Measurements from ENCODE around the gene ABR. TPM values are rescaled to one million over a fixed set of nuclear protein-coding genes. Genes with fewer than 3 reads are reported as not detected.

The ABR gene
- total RNA-seq, 2 donors from 2014 or later: 79.1 to 80.5 TPM

GRCh38 chr17:992933-993332, 186.8 kb downstream of the ABR start:
- Mint-ChIP-seq H3K9me3 (peaks cover 13% of the 10 kb centered on the region), H3K4me3 (no peak overlapping the region)
- DNase-seq (ENCODE audit: low spot score): no peak

GRCh38 chr17:988561-988960, 191.2 kb downstream of the ABR start:
- no peak for ATAC-seq
- Mint-ChIP-seq H3K4me3 (no peak overlapping the region), H3K9me3 (peaks cover 6% of the 10 kb centered on the region), H3K36me3 (peaks cover 4% of the 10 kb centered on the region), H3K27ac (no peak overlapping the region), H3K4me1 (ENCODE audit: low read depth in 2 of 2) (no peaks in the 10 kb centered on the region), H3K27me3 (no peaks in the 10 kb centered on the region)
- no peak for DNase-seq (ENCODE audit: low spot score)

More at GRCh38 chr17:992933-993332, 186.8 kb downstream of the ABR start:
- Mint-ChIP-seq H3K27me3 (no peaks in the 10 kb centered on the region), H3K27ac (no peak overlapping the region), H3K36me3 (peaks cover 13% of the 10 kb centered on the region), H3K4me1 (ENCODE audit: low read depth in 2 of 2) (peaks cover 7 to 10% of the 10 kb centered on the region in 2 donors)
- ATAC-seq: no peak

- ATAC-seq: no peak
- no peak for DNase-seq (ENCODE audit: low spot score)
- Mint-ChIP-seq H3K9me3 (no peaks in the 10 kb centered on the region), H3K27ac (no peak overlapping the region), H3K36me3 (no peaks in the 10 kb centered on the region), H3K4me3 (no peak overlapping the region), H3K4me1 (ENCODE audit: low read depth in 2 of 2) (no peaks in the 10 kb centered on the region), H3K27me3 (no peaks in the 10 kb centered on the region)
Observed at GRCh38 chr17:987931-988330, 191.8 kb downstream of the ABR start.

GRCh38 chr17:986322-986929, 193.4 kb downstream of the ABR start:
- Mint-ChIP-seq H3K4me3 (no peak overlapping the region), H3K27me3 (no peaks in the 10 kb centered on the region), H3K4me1 (ENCODE audit: low read depth in 2 of 2) (no peaks in the 10 kb centered on the region), H3K36me3 (no peaks in the 10 kb centered on the region), H3K27ac (no peak overlapping the region), H3K9me3 (no peaks in the 10 kb centered on the region)
- DNase-seq (ENCODE audit: low spot score): no peak
- no peak for ATAC-seq

- H3K4me1 Mint-ChIP-seq (ENCODE audit: low read depth in 2 of 2): peaks cover 4 to 11% of the 10 kb centered on the region in 2 donors
- H3K27ac Mint-ChIP-seq: no peak overlapping the region
Observed at GRCh38 chr17:983921-984320, 195.9 kb downstream of the ABR start.

GRCh38 chr17:981292-981658, 198.5 kb downstream of the ABR start:
- ATAC-seq (no peak), DNase-seq (ENCODE audit: low spot score) (no peak)
- Mint-ChIP-seq H3K36me3 (no peaks in the 10 kb centered on the region), H3K4me1 (ENCODE audit: low read depth in 2 of 2) (peaks cover 8 to 16% of the 10 kb centered on the region in 2 donors), H3K27ac (no peak overlapping the region), H3K9me3 (no peaks in the 10 kb centered on the region), H3K4me3 (peak overlapping the region; percentile 63), H3K27me3 (peaks cover 11 to 20% of the 10 kb centered on the region in 2 donors)

More at GRCh38 chr17:983921-984320, 195.9 kb downstream of the ABR start:
- H3K9me3 Mint-ChIP-seq: no peaks in the 10 kb centered on the region
- DNase-seq (ENCODE audit: low spot score) (no peak), ATAC-seq (no peak)
- no peak overlapping the region for H3K4me3 Mint-ChIP-seq
- no peaks in the 10 kb centered on the region for H3K27me3 Mint-ChIP-seq
- H3K36me3 Mint-ChIP-seq: no peaks in the 10 kb centered on the region

GRCh38 chr17:980406-981291, 199.1 kb downstream of the ABR start:
- Mint-ChIP-seq H3K9me3 (no peaks in the 10 kb centered on the region), H3K36me3 (no peaks in the 10 kb centered on the region), H3K4me3 (peak overlapping the region; percentile 85), H3K27ac (no peak overlapping the region), H3K27me3 (peaks cover 14 to 23% of the 10 kb centered on the region in 2 donors), H3K4me1 (ENCODE audit: low read depth in 2 of 2) (peaks cover 8 to 16% of the 10 kb centered on the region in 2 donors)
- peak; percentile 68 for DNase-seq (ENCODE audit: low spot score)
- peak; percentile 45 to 53 for ATAC-seq

GRCh38 chr17:979539-980405, 200.0 kb downstream of the ABR start, which contains the start of gene NXN:
NXN (minus strand) TSS chr17:979776.
- peaks cover 16 to 26% of the 10 kb centered on the region in 2 donors for H3K27me3 Mint-ChIP-seq
- no peak within 1 kb of the TSS for H3K27ac Mint-ChIP-seq
- peaks cover 8 to 16% of the 10 kb centered on the region in 2 donors for H3K4me1 Mint-ChIP-seq (ENCODE audit: low read depth in 2 of 2)
- H3K4me3 Mint-ChIP-seq: peak within 1 kb of the TSS; percentile 85
- ATAC-seq (peak; percentile 95 to 97), DNase-seq (ENCODE audit: low spot score) (peak; percentile 92)
- no peaks in the 10 kb centered on the region for H3K9me3 Mint-ChIP-seq
- no peaks in the 10 kb centered on the region for H3K36me3 Mint-ChIP-seq

GRCh38 chr17:979212-979538, 200.6 kb downstream of the ABR start:
- ATAC-seq (no peak), DNase-seq (ENCODE audit: low spot score) (no peak)
- Mint-ChIP-seq H3K27me3 (peaks cover 19 to 32% of the 10 kb centered on the region in 2 donors), H3K9me3 (no peaks in the 10 kb centered on the region), H3K4me1 (ENCODE audit: low read depth in 2 of 2) (peaks cover 8 to 16% of the 10 kb centered on the region in 2 donors), H3K27ac (no peak overlapping the region), H3K4me3 (no peak overlapping the region), H3K36me3 (no peaks in the 10 kb centered on the region)

GRCh38 chr17:978103-979093, 201.4 kb downstream of the ABR start:
- Mint-ChIP-seq H3K4me1 (ENCODE audit: low read depth in 2 of 2) (peaks cover 8 to 16% of the 10 kb centered on the region in 2 donors), H3K4me3 (peak overlapping the region; percentile 85), H3K9me3 (no peaks in the 10 kb centered on the region), H3K27me3 (peaks cover 19 to 33% of the 10 kb centered on the region in 2 donors), H3K27ac (no peak overlapping the region), H3K36me3 (no peaks in the 10 kb centered on the region)
- DNase-seq (ENCODE audit: low spot score): no peak
- no peak for ATAC-seq

GRCh38 chr17:977166-977565, 202.6 kb downstream of the ABR start:
- Mint-ChIP-seq H3K4me3 (no peak overlapping the region), H3K4me1 (ENCODE audit: low read depth in 2 of 2) (peaks cover 8 to 16% of the 10 kb centered on the region in 2 donors), H3K27me3 (peaks cover 19 to 33% of the 10 kb centered on the region in 2 donors), H3K27ac (no peak overlapping the region), H3K36me3 (no peaks in the 10 kb centered on the region), H3K9me3 (no peaks in the 10 kb centered on the region)
- DNase-seq (ENCODE audit: low spot score) (no peak), ATAC-seq (no peak)

- Mint-ChIP-seq H3K4me1 (ENCODE audit: low read depth in 2 of 2) (peaks cover 8 to 16% of the 10 kb centered on the region in 2 donors), H3K36me3 (no peaks in the 10 kb centered on the region), H3K4me3 (no peak overlapping the region), H3K27me3 (peaks cover 19 to 33% of the 10 kb centered on the region in 2 donors), H3K9me3 (no peaks in the 10 kb centered on the region), H3K27ac (no peak overlapping the region)
- ATAC-seq (no peak), DNase-seq (ENCODE audit: low spot score) (no peak)
Observed at GRCh38 chr17:976312-976711, 203.5 kb downstream of the ABR start.
